ENCODE measurements around the gene DNASE1L2. TPM values are rescaled to one million over a fixed set of nuclear protein-coding genes. Genes with fewer than 3 reads are reported as not detected.

DNASE1L2 gene
- total and polyA plus RNA-seq, 10 of the 15 experiments (the other 5 are each of a cell fraction or from before 2014, with no cell fraction given) = 0.06 to 1.5 (median 0.29) TPM

GRCh38 chr16:2205104-2205966 is 30.9 kb upstream of the DNASE1L2 start, which contains the start of gene MLST8 (continued):
- TF ChIP-seq USF1 (IDR thresholded peaks at IDR 0.05; ENCODE audit: borderline replicate concordance, extremely low read length, insufficient read depth, low read depth, low read length) (peak; percentile 57), ASH2L (IDR thresholded peaks at IDR 0.05; ENCODE audit: borderline replicate concordance, low read depth) (peak; percentile 58; the same call in 1 of the 2 replicates), ZBTB11 (CRISPR knock-in tag; IDR thresholded peaks at IDR 0.05) (no peak), FOXM1 (IDR thresholded peaks at IDR 0.05; ENCODE audit: low read depth, low read length) (no peak), ESRRA (IDR thresholded peaks at IDR 0.05; ENCODE audit: low read length) (no peak; the same call in 1 of the 2 replicates), DPF2 (IDR thresholded peaks at IDR 0.05) (peak; percentile 39), SREBF2 (IDR thresholded peaks at IDR 0.05; ENCODE audit: low read length) (no peak), HDGF (IDR thresholded peaks at IDR 0.05) (no peak; the same call in 1 of the 2 replicates), ZNF384 (IDR thresholded peaks at IDR 0.05; ENCODE audit: borderline replicate concordance, low read depth, low read length) (no peak)

All from GM12878 (cell line).